Chondrocyte (in vitro differentiated cells): Measurements from ENCODE around the gene LDB2. TPM values are rescaled to one million over a fixed set of nuclear protein-coding genes. Genes with fewer than 3 reads are reported as not detected.

Experiments used
- DNase-seq: peaks from one replicate; pipeline ENCODE4 v3.0.0; 2021; ENCODE audit warnings: mixed read lengths, low spot score
- H3K27ac Mint-ChIP-seq: one replicate; pipeline ENCODE4 v1.8.0; 2021; ENCODE audit warnings: mild to moderate bottlenecking, moderate library complexity, mixed read lengths; ENCODE audit not compliant: unreplicated experiment
- H3K27me3 Mint-ChIP-seq: 2 replicates; pipeline ENCODE4 v1.8.0; 2021; ENCODE audit warnings: low read depth, mixed read lengths
- H3K36me3 Mint-ChIP-seq: 2 replicates; pipeline ENCODE4 v1.8.0; 2021; ENCODE audit warnings: low read depth, mixed read lengths
- H3K4me1 Mint-ChIP-seq: 2 replicates; pipeline ENCODE4 v1.8.0; 2021; ENCODE audit warnings: low read depth, mild to moderate bottlenecking, mixed read lengths
- H3K4me3 Mint-ChIP-seq: one replicate; pipeline ENCODE4 v1.8.0; 2021; ENCODE audit warnings: mild to moderate bottlenecking, moderate library complexity, mixed read lengths; ENCODE audit not compliant: unreplicated experiment
- H3K9me3 Mint-ChIP-seq: 2 replicates; pipeline ENCODE4 v1.8.0; 2021; ENCODE audit warnings: low read depth, mixed read lengths
- CTCF ChIP-seq: fragments of 200-600 bp; sonication (generic); IDR thresholded peaks from 2 replicates; pipeline ENCODE4 v1.5.0; 2021; ENCODE audit warnings: antibody characterized with exemption, mild to moderate bottlenecking, moderate library complexity
- total RNA-seq: library from RNA; stranded (reverse); gene quantifications from 3 replicates; pipeline ENCODE4 v1.2.1, GENCODE V29; 2021

LDB2 gene
- total RNA-seq, 1 donor from 2014 or later: 2.0 TPM

DNA sequence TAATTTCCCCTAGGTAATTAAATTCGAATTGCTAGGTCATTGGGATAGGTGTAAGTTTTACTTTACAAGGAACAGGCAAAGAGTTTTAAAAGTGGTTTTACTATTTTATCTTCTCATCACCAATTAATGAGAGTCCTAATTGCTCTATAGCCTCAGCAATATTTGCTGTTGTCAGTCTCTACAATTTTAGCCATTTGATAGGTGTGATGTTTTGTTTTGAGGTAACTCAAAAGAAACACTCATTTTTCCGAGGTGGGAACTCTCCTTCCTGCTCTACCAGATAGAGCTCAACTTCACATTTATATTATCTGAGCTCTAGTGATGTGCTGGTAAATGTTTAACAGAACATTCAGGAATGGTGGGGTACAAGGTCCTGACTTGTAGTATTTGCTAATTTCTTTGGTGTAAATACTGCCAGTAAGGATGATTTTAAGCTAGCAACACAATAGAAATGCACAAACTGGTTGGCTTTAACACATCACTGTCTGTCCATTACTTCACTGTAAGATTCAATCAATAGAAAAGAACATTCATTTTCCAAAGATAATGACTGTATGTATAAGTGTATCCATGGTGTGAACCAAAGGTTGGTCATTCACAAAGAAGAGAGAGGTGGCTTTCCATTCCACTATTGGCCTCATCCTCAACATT lies 62.7 kb downstream of the LDB2 start:
- no peak for DNase-seq
- Mint-ChIP-seq H3K4me3 (no peak overlapping the region), H3K36me3 (no peaks in the 10 kb centered on the region), H3K4me1 (no peaks in the 10 kb centered on the region), H3K9me3 (no peaks in the 10 kb centered on the region), H3K27me3 (no peaks in the 10 kb centered on the region), H3K27ac (no peak overlapping the region)
- no peak for TF ChIP-seq CTCF

GRCh38 chr4:16834814-16835213 lies 63.6 kb downstream of the LDB2 start:
- Mint-ChIP-seq H3K4me3 (no peak overlapping the region), H3K27ac (no peak overlapping the region), H3K4me1 (peaks cover under 1% of the 10 kb centered on the region), H3K9me3 (no peaks in the 10 kb centered on the region), H3K27me3 (no peaks in the 10 kb centered on the region), H3K36me3 (no peaks in the 10 kb centered on the region)
- TF ChIP-seq CTCF: no peak
- no peak for DNase-seq

DNA sequence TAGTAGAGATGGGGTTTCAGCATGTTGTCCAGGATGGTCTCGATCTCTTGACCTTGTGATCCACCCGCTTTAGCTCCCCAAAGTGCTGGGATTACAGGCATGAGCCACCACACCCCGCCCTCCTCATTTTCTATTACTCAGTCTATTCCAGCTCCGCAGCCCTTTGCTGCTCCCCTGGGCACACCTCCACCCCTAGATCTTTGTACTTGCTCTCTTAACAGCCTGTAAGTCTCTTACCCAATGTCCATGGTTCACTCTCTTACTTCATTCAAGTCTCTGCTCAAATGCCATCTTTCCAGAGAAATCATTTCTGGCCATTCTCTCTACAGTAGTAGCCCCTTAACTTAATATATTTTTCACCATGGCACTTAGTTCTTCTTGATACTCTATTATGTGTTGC lies 64.7 kb downstream of the LDB2 start:
- no peak for TF ChIP-seq CTCF
- Mint-ChIP-seq H3K9me3 (no peaks in the 10 kb centered on the region), H3K4me3 (no peak overlapping the region), H3K27me3 (no peaks in the 10 kb centered on the region), H3K36me3 (no peaks in the 10 kb centered on the region), H3K27ac (no peak overlapping the region), H3K4me1 (peaks cover 5% of the 10 kb centered on the region)
- no peak for DNase-seq

GRCh38 chr4:16830081-16830480 lies 68.4 kb downstream of the LDB2 start:
- TF ChIP-seq CTCF: no peak
- no peak overlapping the region for H3K27ac Mint-ChIP-seq
- no peaks in the 10 kb centered on the region for H3K27me3 Mint-ChIP-seq
- H3K36me3 Mint-ChIP-seq: no peaks in the 10 kb centered on the region
- H3K9me3 Mint-ChIP-seq: no peaks in the 10 kb centered on the region
- peaks cover 5% of the 10 kb centered on the region for H3K4me1 Mint-ChIP-seq
- no peak overlapping the region for H3K4me3 Mint-ChIP-seq
- no peak for DNase-seq

- TF ChIP-seq CTCF: no peak
- H3K27me3 Mint-ChIP-seq: no peaks in the 10 kb centered on the region
- H3K36me3 Mint-ChIP-seq: no peaks in the 10 kb centered on the region
- no peaks in the 10 kb centered on the region for H3K9me3 Mint-ChIP-seq
- no peak overlapping the region for H3K4me3 Mint-ChIP-seq
- DNase-seq: no peak
- H3K4me1 Mint-ChIP-seq: peaks cover 5% of the 10 kb centered on the region
- no peak overlapping the region for H3K27ac Mint-ChIP-seq
These were observed 70.4 kb downstream of the LDB2 start for GRCh38 chr4:16827794-16828724.
